Thyroid gland (tissue), 4 donors: Measurements from ENCODE around the gene CITED4. TPM values are rescaled to one million over a fixed set of nuclear protein-coding genes. Genes with fewer than 3 reads are reported as not detected.
A peak's percentile ranks its signal among the peaks of the same experiment; 100 is the strongest.

Source experiments
- DNase-seq, 2 donors: peaks; one replicate each; pipeline ENCODE4 v3.0.0-alpha.2; 2019
- H3K27ac ChIP-seq, 3 donors: fragments of 200-600 bp; sonication (generic); 1 replicate in 2 of 3; 2 replicates in 1 of 3; pipeline ENCODE4 v1.5.1; 2016 to 2019; ENCODE audit warnings: mild to moderate bottlenecking in 1 of 3, moderate library complexity in 1 of 3
- H3K27me3 ChIP-seq: fragments of 200-600 bp; sonication (generic); one replicate; pipeline ENCODE4 v1.5.1; 2019
- H3K36me3 ChIP-seq, 2 donors: fragments of 200-600 bp; sonication (generic); one replicate each; pipeline ENCODE4 v1.5.1; 2016 to 2019
- H3K4me1 ChIP-seq, 2 donors: fragments of 200-600 bp; sonication (generic); one replicate each; pipeline ENCODE4 v1.5.1; 2017 to 2019
- H3K4me3 ChIP-seq, 3 donors: fragments of 200-600 bp; sonication (generic); replicated peaks in 1 of 3; 1 replicate in 2 of 3; 2 replicates in 1 of 3; pipeline ENCODE4 v1.5.1; 2016; ENCODE audit warnings: mild to moderate bottlenecking in 1 of 3
- H3K9me3 ChIP-seq: fragments of 200-600 bp; sonication (generic); one replicate; pipeline ENCODE4 v1.5.1; 2017
- POLR2A ChIP-seq, 2 donors: fragments of 450-650 bp; IDR thresholded peaks; one replicate each; pipeline ENCODE4 v1.6.1; 2017; ENCODE audit warnings: antibody characterized with exemption in 2 of 2, mild to moderate bottlenecking in 2 of 2, moderate library complexity in 1 of 2
- WGBS, 2 donors: methylation state at CpG; one replicate each; pipeline ENCODE4 v1.1.5; 2017; 5-methylcytosine and 5-hydroxymethylcytosine counted together
- intact Hi-C: fragments of 100-400 bp; cut with DNase I; formaldehyde crosslinking; loops from one replicate; pipeline ENCODE4 v1.15.1; 2023
- total RNA-seq, 4 donors: library from RNA; depleted of rRNA; stranded (reverse); fragments of >200 nt; gene quantifications; one replicate each; pipeline ENCODE4 v1.2.3, GENCODE V29; 2016
- TF ChIP-seq, protein P1 (sequence below), 6 experiments: fragments of 200-600 bp in 3 of 6; fragments of 450-650 bp in 3 of 6; sonication (generic) in 3 of 6; IDR thresholded peaks; one replicate each; pipeline ENCODE4 v1.5.1; 2016 to 2019; ENCODE audit warnings: antibody characterized with exemption in 6 of 6, mild to moderate bottlenecking in 2 of 6, inconsistent platforms in 1 of 6, moderate library complexity in 1 of 6

Gene CITED4
- total RNA-seq, 4 donors from 2014 or later = 8.8 to 28.1 (median 20.3) TPM

DNA sequence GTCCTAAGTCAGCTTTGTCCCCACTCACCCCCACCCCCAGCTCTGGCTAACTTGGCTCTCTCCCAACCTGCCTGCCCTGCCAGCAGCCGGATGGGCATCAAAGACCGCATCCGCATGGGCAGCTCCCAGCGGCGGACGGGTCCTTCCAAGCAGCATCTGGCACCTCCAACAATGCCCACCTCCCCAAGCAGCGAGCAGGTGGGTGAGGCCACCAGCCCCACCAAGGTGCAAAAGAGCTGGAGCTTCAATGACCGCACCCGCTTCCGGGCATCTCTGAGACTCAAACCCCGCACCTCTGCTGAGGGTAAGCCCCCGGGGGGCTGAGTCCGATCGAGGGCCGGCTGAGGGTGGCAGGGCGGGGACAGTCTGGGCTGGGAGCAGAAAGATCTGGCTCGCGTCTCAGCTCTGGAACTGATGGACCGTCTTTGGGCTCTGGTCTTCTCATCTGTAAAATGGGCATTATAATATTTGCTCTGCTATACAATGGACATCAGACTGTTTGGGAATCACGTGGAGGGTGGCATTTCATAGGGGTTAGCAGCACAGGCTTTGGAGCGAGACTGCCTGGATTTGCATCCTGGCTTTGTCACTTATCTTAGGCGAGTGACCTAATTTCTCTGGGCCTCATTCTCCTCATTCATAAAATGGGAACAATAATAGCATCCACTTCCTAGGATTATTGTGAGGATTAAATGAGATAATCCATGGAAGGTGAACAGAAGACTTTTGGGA is 31.0 kb downstream of the CITED4 start:
- H3K4me1 ChIP-seq = no peaks in the 10 kb centered on the region
- no peaks in the 10 kb centered on the region for H3K27me3 ChIP-seq
- H3K9me3 ChIP-seq = no peaks in the 10 kb centered on the region
- WGBS, 2 donors = 90 to 99% methylated on average over 4 to 13 of the region's 22 CpGs
- no peak for DNase-seq
- H3K4me3 ChIP-seq = no peak overlapping the region
- no peaks in the 10 kb centered on the region for H3K36me3 ChIP-seq
- no peak for TF ChIP-seq POLR2A (IDR thresholded peaks at IDR 0.05)
- TF ChIP-seq, protein P1, sequence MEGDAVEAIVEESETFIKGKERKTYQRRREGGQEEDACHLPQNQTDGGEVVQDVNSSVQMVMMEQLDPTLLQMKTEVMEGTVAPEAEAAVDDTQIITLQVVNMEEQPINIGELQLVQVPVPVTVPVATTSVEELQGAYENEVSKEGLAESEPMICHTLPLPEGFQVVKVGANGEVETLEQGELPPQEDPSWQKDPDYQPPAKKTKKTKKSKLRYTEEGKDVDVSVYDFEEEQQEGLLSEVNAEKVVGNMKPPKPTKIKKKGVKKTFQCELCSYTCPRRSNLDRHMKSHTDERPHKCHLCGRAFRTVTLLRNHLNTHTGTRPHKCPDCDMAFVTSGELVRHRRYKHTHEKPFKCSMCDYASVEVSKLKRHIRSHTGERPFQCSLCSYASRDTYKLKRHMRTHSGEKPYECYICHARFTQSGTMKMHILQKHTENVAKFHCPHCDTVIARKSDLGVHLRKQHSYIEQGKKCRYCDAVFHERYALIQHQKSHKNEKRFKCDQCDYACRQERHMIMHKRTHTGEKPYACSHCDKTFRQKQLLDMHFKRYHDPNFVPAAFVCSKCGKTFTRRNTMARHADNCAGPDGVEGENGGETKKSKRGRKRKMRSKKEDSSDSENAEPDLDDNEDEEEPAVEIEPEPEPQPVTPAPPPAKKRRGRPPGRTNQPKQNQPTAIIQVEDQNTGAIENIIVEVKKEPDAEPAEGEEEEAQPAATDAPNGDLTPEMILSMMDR (IDR thresholded peaks at IDR 0.05) = no peak
- intact Hi-C loops = no loop called here
- no peak overlapping the region for H3K27ac ChIP-seq

DNA sequence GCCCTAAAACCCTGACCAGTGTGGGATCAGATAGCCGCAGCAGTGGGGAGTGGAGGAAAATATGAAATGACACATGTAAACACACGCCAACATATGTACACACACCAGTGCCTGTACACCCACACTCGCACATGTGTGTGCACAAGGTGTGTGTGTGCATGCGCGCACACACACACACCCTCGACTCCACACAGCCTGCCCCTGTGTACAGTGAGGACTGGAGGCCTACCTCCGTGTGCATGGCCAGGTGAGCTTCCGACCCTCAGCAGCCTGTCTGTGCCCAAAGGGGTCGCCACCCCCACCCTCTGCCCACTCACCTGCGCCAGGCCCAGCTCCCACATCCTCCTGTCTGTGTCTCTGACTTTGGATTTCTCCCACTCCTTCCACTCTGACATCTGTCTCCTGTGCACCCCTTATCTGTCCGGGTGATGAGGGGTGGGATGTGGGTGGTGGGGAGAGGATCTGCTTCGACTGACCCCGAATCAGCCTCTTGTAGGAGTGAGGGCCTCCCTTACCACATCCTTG is 31.7 kb downstream of the CITED4 start:
- Histone ChIP-seq H3K36me3 (no peaks in the 10 kb centered on the region), H3K27ac (no peak overlapping the region), H3K4me3 (no peak overlapping the region), H3K27me3 (no peaks in the 10 kb centered on the region), H3K9me3 (no peaks in the 10 kb centered on the region), H3K4me1 (peaks cover 0 to 5% of the 10 kb centered on the region in 2 donors)
- 92 to 96% methylated on average over 8 to 11 of the region's 13 CpGs for WGBS, 2 donors
- no peak for DNase-seq
- TF ChIP-seq POLR2A (IDR thresholded peaks at IDR 0.05) = no peak
- TF ChIP-seq, protein P1 (IDR thresholded peaks at IDR 0.05) = no peak
- intact Hi-C loops = no loop called here

DNA sequence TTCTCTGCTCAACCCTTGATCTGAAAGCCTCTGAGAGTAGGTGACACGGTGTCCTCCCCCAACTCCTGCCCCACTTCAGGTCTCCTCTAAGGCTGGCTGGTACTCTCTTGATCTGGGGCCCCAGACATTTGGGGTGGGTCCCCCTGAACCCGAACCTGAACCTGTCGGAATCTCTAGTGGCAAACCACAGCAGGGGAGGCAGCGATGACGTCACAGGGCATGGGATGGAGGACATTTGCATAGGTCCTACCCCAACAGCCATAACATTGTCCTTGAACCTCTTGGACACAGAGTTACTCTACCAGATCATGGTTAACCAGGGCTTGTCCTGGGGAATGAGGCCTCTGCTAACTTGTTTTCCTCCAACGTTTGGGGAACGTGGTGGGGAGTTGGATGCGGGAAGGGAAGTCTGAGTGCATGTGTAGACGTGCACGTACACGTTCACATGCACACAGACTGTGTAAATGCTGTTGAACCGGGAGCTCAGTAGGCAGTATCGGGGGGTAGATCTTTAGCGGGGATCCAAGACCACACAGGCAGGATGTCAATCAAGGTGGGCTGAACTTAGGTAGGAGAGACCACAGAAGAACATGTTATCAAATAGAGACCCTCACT is 32.4 kb downstream of the CITED4 start:
- no peaks in the 10 kb centered on the region for H3K36me3 ChIP-seq
- H3K9me3 ChIP-seq = no peaks in the 10 kb centered on the region
- H3K4me3 ChIP-seq = no peak overlapping the region
- DNase-seq = no peak
- H3K27ac ChIP-seq = no peak overlapping the region
- TF ChIP-seq POLR2A (IDR thresholded peaks at IDR 0.05) = no peak
- TF ChIP-seq, protein P1 (IDR thresholded peaks at IDR 0.05) = no peak
- WGBS, 2 donors = 88 to 89% methylated on average over 13 of the region's 14 CpGs
- peaks cover 3 to 7% of the 10 kb centered on the region in 2 donors for H3K4me1 ChIP-seq
- intact Hi-C loops = no loop called here
- H3K27me3 ChIP-seq = no peaks in the 10 kb centered on the region

DNA sequence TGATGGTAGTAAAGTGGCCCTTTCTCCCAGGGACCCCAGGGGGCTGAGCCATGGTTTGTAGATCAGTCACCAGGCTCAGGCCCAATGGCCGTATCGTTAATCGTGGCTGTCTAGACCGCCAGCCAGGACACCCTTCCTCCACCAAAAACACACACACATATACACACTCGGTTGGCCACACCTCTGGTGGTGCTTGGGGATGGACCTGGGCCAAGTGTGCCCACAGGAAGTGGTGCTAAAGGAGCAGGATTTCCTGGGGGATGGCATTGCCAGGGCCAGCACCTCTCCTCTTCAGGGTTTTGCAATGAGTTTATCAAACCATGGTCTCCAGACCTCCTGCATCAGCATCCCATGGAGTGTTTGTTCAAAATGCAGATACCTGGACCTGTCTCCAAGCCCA is 36.2 kb downstream of the CITED4 start:
- Histone ChIP-seq H3K27ac (no peak overlapping the region), H3K27me3 (no peaks in the 10 kb centered on the region), H3K4me3 (no peak overlapping the region), H3K4me1 (peaks cover 3 to 7% of the 10 kb centered on the region in 2 donors), H3K36me3 (no peaks in the 10 kb centered on the region), H3K9me3 (no peaks in the 10 kb centered on the region)
- 0 to 36% methylated on average over 1 to 4 of the region's 5 CpGs for WGBS, 2 donors
- intact Hi-C loops = no loop called here
- no peak for TF ChIP-seq POLR2A (IDR thresholded peaks at IDR 0.05)
- TF ChIP-seq, protein P1 (IDR thresholded peaks at IDR 0.05) = no peak
- DNase-seq = no peak

DNA sequence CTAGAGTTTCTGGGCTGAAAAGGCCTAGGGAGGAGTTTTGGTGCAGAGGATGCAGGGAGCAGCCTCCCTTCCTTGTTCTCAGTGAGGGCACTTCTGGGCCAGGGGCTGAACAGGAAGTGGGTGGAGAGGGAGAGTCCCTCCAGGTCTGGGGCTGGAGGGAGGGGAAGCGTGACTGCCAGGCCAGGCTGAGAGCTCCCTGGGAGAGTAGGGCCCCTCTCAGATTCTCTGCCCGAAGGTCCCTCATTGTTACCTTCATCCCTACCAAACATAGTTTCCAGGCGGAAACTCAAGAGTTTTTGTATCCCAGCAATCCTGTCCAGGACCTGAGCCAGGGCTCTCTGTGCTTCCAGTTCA is 36.8 kb downstream of the CITED4 start:
- intact Hi-C loops = no loop called here
- no peak overlapping the region for H3K27ac ChIP-seq
- H3K4me1 ChIP-seq = peaks cover 3 to 7% of the 10 kb centered on the region in 2 donors
- no peak overlapping the region for H3K4me3 ChIP-seq
- 83 to 86% methylated on average over 1 of the region's 3 CpGs for WGBS, 2 donors
- H3K36me3 ChIP-seq = no peaks in the 10 kb centered on the region
- no peaks in the 10 kb centered on the region for H3K9me3 ChIP-seq
- H3K27me3 ChIP-seq = no peaks in the 10 kb centered on the region
- no peak for TF ChIP-seq POLR2A (IDR thresholded peaks at IDR 0.05)
- TF ChIP-seq, protein P1 (IDR thresholded peaks at IDR 0.05) = no peak
- peak; percentile 27 to 35 for DNase-seq
